ENCODE measurements around the gene PDE6G.

PDE6G gene

DNA sequence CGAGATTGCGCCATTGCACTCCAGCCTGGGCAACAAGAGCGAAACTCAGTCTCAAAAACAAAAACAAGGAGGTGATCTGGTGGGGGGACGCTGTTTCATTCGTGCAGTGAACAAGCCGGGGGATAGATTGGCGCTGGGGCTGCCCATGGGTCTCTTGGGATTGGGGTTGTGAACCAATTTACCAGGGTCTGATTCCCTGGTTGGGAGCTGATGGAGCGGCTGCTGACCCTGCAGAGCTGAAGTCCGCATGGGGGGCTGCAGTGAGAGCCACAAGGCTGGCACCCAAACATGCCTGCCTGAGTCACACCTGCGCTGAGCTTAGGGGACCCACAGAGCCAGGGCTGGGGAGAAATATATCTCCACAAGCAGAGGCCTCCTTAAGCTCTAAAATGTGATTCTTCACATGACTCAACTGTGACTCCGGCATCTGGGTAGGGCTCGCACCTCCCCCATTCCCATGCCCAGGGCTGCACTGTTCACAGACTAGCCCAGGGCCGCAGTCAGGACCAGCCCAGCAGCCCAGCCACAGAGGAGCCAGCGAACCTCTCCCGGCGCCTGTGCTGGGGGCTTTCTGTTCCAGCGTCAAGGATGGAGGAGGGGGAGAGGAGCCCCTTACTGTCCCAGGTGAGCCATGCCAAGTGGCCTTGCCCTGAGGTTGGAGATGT lies 14.4 kb downstream of the PDE6G start:
- no peak overlapping the region for H3K23ac ChIP-seq (ENCODE audit: low read length in 2 of 2)
- H3K4me2 ChIP-seq (ENCODE audit: low read length, poor library complexity, severe bottlenecking) = no peak overlapping the region
- 71% methylated on average over 17 of the region's 17 CpGs for WGBS
- H3K79me1 ChIP-seq (replicated peaks; ENCODE audit: low read length, poor library complexity, severe bottlenecking) = no peaks in the 10 kb centered on the region
- H3K4me3 ChIP-seq (ENCODE audit: insufficient read depth in 1 of 2, low read depth in 1 of 2, low read length in 2 of 2) = no peak overlapping the region
- peak overlapping the region; percentile 96 for H4K8ac ChIP-seq (ENCODE audit: low read length)
- peak overlapping the region; percentile 77 to 95 for H3K4ac ChIP-seq (ENCODE audit: low read depth in 1 of 2, low read length in 2 of 2)
- H3K9me3 ChIP-seq (ENCODE audit: control insufficient read depth, low read length) = no peaks in the 10 kb centered on the region
- peaks cover 3 to 4% of the 10 kb centered on the region in 2 experiments for H3K27me3 ChIP-seq (ENCODE audit: control insufficient read depth in 1 of 2, insufficient read depth in 1 of 2, low read length in 2 of 2)
- H3K18ac ChIP-seq (ENCODE audit: low read depth in 1 of 2, low read length in 2 of 2) = peak overlapping the region; percentile 81 to 89
- H2AFZ ChIP-seq (ENCODE audit: low read depth, low read length) = no peak overlapping the region
- peak; percentile 63 for DNase-seq
- H2AK5ac ChIP-seq (ENCODE audit: low read length, severe bottlenecking) = peak overlapping the region; percentile 88
- H3K36me3 ChIP-seq (ENCODE audit: control insufficient read depth in 1 of 2, insufficient read depth in 2 of 2, low read depth in 1 of 2, low read length in 2 of 2) = peaks cover 4 to 5% of the 10 kb centered on the region in 2 experiments
- peak overlapping the region; percentile 97 for H2BK15ac ChIP-seq (ENCODE audit: low read depth, poor library complexity, severe bottlenecking)
- H2BK12ac ChIP-seq (ENCODE audit: low read length in 2 of 2) = peak overlapping the region; percentile 27 to 83
- H4K91ac ChIP-seq (ENCODE audit: low read length) = peak overlapping the region; percentile 91
- peaks cover 10% of the 10 kb centered on the region for H3K4me1 ChIP-seq (ENCODE audit: control insufficient read depth, insufficient read depth, low read depth, low read length)
- H3K9ac ChIP-seq (ENCODE audit: low read length) = peak overlapping the region; percentile 38
- H3K27ac ChIP-seq (ENCODE audit: low read length, poor library complexity, severe bottlenecking) = no peak overlapping the region
- H2BK5ac ChIP-seq (ENCODE audit: low read depth, low read length, poor library complexity, severe bottlenecking) = no peak overlapping the region
- H3K14ac ChIP-seq (ENCODE audit: low read length in 2 of 2) = peak overlapping the region in 1 of 2 experiments; percentile 82
- peak overlapping the region; percentile 73 for H2BK120ac ChIP-seq (ENCODE audit: low read depth, low read length)

DNA sequence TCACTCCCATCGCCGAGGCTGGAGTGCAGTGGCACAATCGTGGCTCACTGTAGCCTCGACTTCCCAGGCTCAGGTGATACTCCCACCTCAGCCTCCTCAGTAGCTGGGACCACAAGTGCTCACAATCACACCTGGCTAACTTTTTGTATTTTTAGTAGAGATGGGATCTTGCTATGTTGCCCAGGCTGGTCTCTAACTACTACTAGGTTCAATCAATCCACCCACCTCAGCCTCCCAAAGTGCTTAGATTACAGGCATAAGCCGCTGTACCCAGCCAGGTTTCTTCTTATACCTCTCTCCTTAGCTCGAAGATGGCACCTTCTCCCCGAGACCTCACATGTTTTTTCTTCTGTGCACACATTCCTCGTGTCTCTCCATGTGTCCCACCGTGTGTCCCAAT lies 16.3 kb downstream of the PDE6G start:
- H3K14ac ChIP-seq (ENCODE audit: low read length in 2 of 2) = no peak overlapping the region
- whole genome bisulfite sequencing = 99% methylated on average over 8 of the region's 9 CpGs
- no peak overlapping the region for H2AK5ac ChIP-seq (ENCODE audit: low read length, severe bottlenecking)
- no peak overlapping the region for H2AFZ ChIP-seq (ENCODE audit: low read depth, low read length)
- peaks cover 15% of the 10 kb centered on the region for H3K4me1 ChIP-seq (ENCODE audit: control insufficient read depth, insufficient read depth, low read depth, low read length)
- no peak overlapping the region for H3K23ac ChIP-seq (ENCODE audit: low read length in 2 of 2)
- no peaks in the 10 kb centered on the region for H3K9me3 ChIP-seq (ENCODE audit: control insufficient read depth, low read length)
- no peak overlapping the region for H3K27ac ChIP-seq (ENCODE audit: low read length, poor library complexity, severe bottlenecking)
- no peaks in the 10 kb centered on the region for H3K27me3 ChIP-seq (ENCODE audit: control insufficient read depth in 1 of 2, insufficient read depth in 1 of 2, low read length in 2 of 2)
- no peak overlapping the region for H4K91ac ChIP-seq (ENCODE audit: low read length)
- H3K4ac ChIP-seq (ENCODE audit: low read depth in 1 of 2, low read length in 2 of 2) = no peak overlapping the region
- H3K9ac ChIP-seq (ENCODE audit: low read length) = no peak overlapping the region
- no peak overlapping the region for H2BK15ac ChIP-seq (ENCODE audit: low read depth, poor library complexity, severe bottlenecking)
- no peak for DNase-seq
- no peak overlapping the region for H4K8ac ChIP-seq (ENCODE audit: low read length)
- no peak overlapping the region for H3K4me2 ChIP-seq (ENCODE audit: low read length, poor library complexity, severe bottlenecking)
- H3K79me1 ChIP-seq (replicated peaks; ENCODE audit: low read length, poor library complexity, severe bottlenecking) = no peaks in the 10 kb centered on the region
- no peak overlapping the region for H2BK5ac ChIP-seq (ENCODE audit: low read depth, low read length, poor library complexity, severe bottlenecking)
- no peak overlapping the region for H3K4me3 ChIP-seq (ENCODE audit: insufficient read depth in 1 of 2, low read depth in 1 of 2, low read length in 2 of 2)
- no peak overlapping the region for H2BK120ac ChIP-seq (ENCODE audit: low read depth, low read length)
- H3K18ac ChIP-seq (ENCODE audit: low read depth in 1 of 2, low read length in 2 of 2) = no peak overlapping the region
- no peak overlapping the region for H2BK12ac ChIP-seq (ENCODE audit: low read length in 2 of 2)
- H3K36me3 ChIP-seq (ENCODE audit: control insufficient read depth in 1 of 2, insufficient read depth in 2 of 2, low read depth in 1 of 2, low read length in 2 of 2) = peaks cover 0 to 3% of the 10 kb centered on the region in 2 experiments

DNA sequence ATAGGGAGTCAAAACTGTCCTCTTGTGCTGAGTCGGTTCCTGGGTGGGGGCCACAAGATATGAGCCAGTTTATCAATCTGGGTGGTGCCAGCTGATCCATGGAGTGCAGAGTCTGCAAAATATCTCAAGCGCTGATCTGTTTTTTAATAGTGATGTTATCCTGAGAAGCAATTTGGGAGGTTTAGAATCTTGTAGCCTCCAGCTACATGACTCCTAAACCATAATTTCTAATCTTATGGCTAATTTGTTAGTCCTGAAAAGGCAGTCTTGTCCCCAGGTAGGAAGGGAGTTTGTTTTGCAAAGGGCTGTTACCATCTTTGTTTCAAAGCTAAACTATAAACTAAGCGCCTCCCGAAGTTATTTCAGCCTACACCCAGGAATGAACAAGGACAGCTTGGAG lies 17.7 kb downstream of the PDE6G start:
- H3K36me3 ChIP-seq (ENCODE audit: control insufficient read depth in 1 of 2, insufficient read depth in 2 of 2, low read depth in 1 of 2, low read length in 2 of 2) = peaks cover 0 to 3% of the 10 kb centered on the region in 2 experiments
- no peak overlapping the region for H3K14ac ChIP-seq (ENCODE audit: low read length in 2 of 2)
- no peaks in the 10 kb centered on the region for H3K27me3 ChIP-seq (ENCODE audit: control insufficient read depth in 1 of 2, insufficient read depth in 1 of 2, low read length in 2 of 2)
- no peak overlapping the region for H2BK120ac ChIP-seq (ENCODE audit: low read depth, low read length)
- H3K4me2 ChIP-seq (ENCODE audit: low read length, poor library complexity, severe bottlenecking) = no peak overlapping the region
- no peak overlapping the region for H3K18ac ChIP-seq (ENCODE audit: low read depth in 1 of 2, low read length in 2 of 2)
- H3K27ac ChIP-seq (ENCODE audit: low read length, poor library complexity, severe bottlenecking) = no peak overlapping the region
- no peak overlapping the region for H2AK5ac ChIP-seq (ENCODE audit: low read length, severe bottlenecking)
- no peak for DNase-seq
- no peak overlapping the region for H2BK15ac ChIP-seq (ENCODE audit: low read depth, poor library complexity, severe bottlenecking)
- 83% methylated on average over 1 of the region's 4 CpGs for WGBS
- no peaks in the 10 kb centered on the region for H3K79me1 ChIP-seq (replicated peaks; ENCODE audit: low read length, poor library complexity, severe bottlenecking)
- no peak overlapping the region for H2BK5ac ChIP-seq (ENCODE audit: low read depth, low read length, poor library complexity, severe bottlenecking)
- H3K4me1 ChIP-seq (ENCODE audit: control insufficient read depth, insufficient read depth, low read depth, low read length) = peaks cover 21% of the 10 kb centered on the region
- no peak overlapping the region for H2AFZ ChIP-seq (ENCODE audit: low read depth, low read length)
- H3K4me3 ChIP-seq (ENCODE audit: insufficient read depth in 1 of 2, low read depth in 1 of 2, low read length in 2 of 2) = no peak overlapping the region
- H3K23ac ChIP-seq (ENCODE audit: low read length in 2 of 2) = no peak overlapping the region
- no peak overlapping the region for H3K4ac ChIP-seq (ENCODE audit: low read depth in 1 of 2, low read length in 2 of 2)
- no peak overlapping the region for H2BK12ac ChIP-seq (ENCODE audit: low read length in 2 of 2)
- no peak overlapping the region for H4K8ac ChIP-seq (ENCODE audit: low read length)
- H3K9ac ChIP-seq (ENCODE audit: low read length) = no peak overlapping the region
- H3K9me3 ChIP-seq (ENCODE audit: control insufficient read depth, low read length) = no peaks in the 10 kb centered on the region
- no peak overlapping the region for H4K91ac ChIP-seq (ENCODE audit: low read length)

GRCh38 chr17:81636505-81637288 lies 19.6 kb downstream of the PDE6G start, which contains the start of the genes NPLOC4 and TSPAN10:
NPLOC4 (minus strand) TSS chr17:81637112; CDS start chr17:81636930, 182 bp downstream.
TSPAN10 (plus strand) TSS chr17:81637196; CDS start chr17:81642413, 5,217 bp downstream.
- Histone ChIP-seq H2BK120ac (ENCODE audit: low read depth, low read length) (peak within 1 kb of the TSS; percentile 62), H2AFZ (ENCODE audit: low read depth, low read length) (no peak within 1 kb of the TSS), H2BK15ac (ENCODE audit: low read depth, poor library complexity, severe bottlenecking) (peak within 1 kb of the TSS; percentile 54), H3K36me3 (ENCODE audit: control insufficient read depth in 1 of 2, insufficient read depth in 2 of 2, low read depth in 1 of 2, low read length in 2 of 2) (peaks cover under 1 to 7% of the 10 kb centered on the region in 2 experiments), H3K4me3 (ENCODE audit: insufficient read depth in 1 of 2, low read depth in 1 of 2, low read length in 2 of 2) (peak within 1 kb of the TSS; percentile 75 to 89), H3K79me1 (replicated peaks; ENCODE audit: low read length, poor library complexity, severe bottlenecking) (no peaks in the 10 kb centered on the region), H4K91ac (ENCODE audit: low read length) (peak within 1 kb of the TSS; percentile 78), H3K18ac (ENCODE audit: low read depth in 1 of 2, low read length in 2 of 2) (peak within 1 kb of the TSS; percentile 52 to 83), H3K9me3 (ENCODE audit: control insufficient read depth, low read length) (no peaks in the 10 kb centered on the region), H3K14ac (ENCODE audit: low read length in 2 of 2) (no peak within 1 kb of the TSS), H3K4me2 (ENCODE audit: low read length, poor library complexity, severe bottlenecking) (peak within 1 kb of the TSS; percentile 82), H3K27me3 (ENCODE audit: control insufficient read depth in 1 of 2, insufficient read depth in 1 of 2, low read length in 2 of 2) (no peaks in the 10 kb centered on the region), H2BK12ac (ENCODE audit: low read length in 2 of 2) (no peak within 1 kb of the TSS), H3K23ac (ENCODE audit: low read length in 2 of 2) (peak within 1 kb of the TSS in 1 of 2 experiments; percentile 83), H3K4me1 (ENCODE audit: control insufficient read depth, insufficient read depth, low read depth, low read length) (peaks cover 11% of the 10 kb centered on the region), H3K4ac (ENCODE audit: low read depth in 1 of 2, low read length in 2 of 2) (peak within 1 kb of the TSS; percentile 74 to 77), H2BK5ac (ENCODE audit: low read depth, low read length, poor library complexity, severe bottlenecking) (peak within 1 kb of the TSS; percentile 80), H3K27ac (ENCODE audit: low read length, poor library complexity, severe bottlenecking) (peak within 1 kb of the TSS; percentile 92), H2AK5ac (ENCODE audit: low read length, severe bottlenecking) (no peak within 1 kb of the TSS), H3K9ac (ENCODE audit: low read length) (peak within 1 kb of the TSS; percentile 99), H4K8ac (ENCODE audit: low read length) (peak within 1 kb of the TSS; percentile 85)
- DNase-seq = peak; percentile 84
- WGBS = 2% methylated on average over 30 of the region's 77 CpGs
